ENCODE measurements around the gene KPNB1.

- TF ChIP-seq CTCF (IDR thresholded peaks at IDR 0.05; ENCODE audit: insufficient read depth, low read depth, low read length) (no peak), EZH2 (IDR thresholded peaks at IDR 0.05; ENCODE audit: insufficient read depth, low read length) (no peak)
Observed at GRCh38 chr17:47703191-47703591, 53.5 kb downstream of the KPNB1 start.
